Left lung (tissue), 10 donors: ENCODE measurements around the gene CCDC137. TPM values are rescaled to one million over a fixed set of nuclear protein-coding genes. Genes with fewer than 3 reads are reported as not detected.

Experiments used
- ATAC-seq: fragments of 200-7000 bp; cut with Tn5 transposase; one replicate; pipeline ENCODE4 v1.9.1; 2020; ENCODE audit warnings: moderate library complexity
- DNase-seq, 4 donors: peaks; one replicate each; pipeline ENCODE4 v3.0.0-alpha.2; 2013 to 2020
- H3K27ac ChIP-seq, 2 donors: fragments of 200-600 bp; sonication (generic) in 1 of 2; one replicate each; pipeline versions ENCODE4 v1.5.0 to v1.8.0; 2020 to 2021
- H3K27me3 ChIP-seq, 2 donors: fragments of 200-600 bp; sonication (generic) in 1 of 2; one replicate each; pipeline versions ENCODE4 v1.5.0 to v1.8.0; 2020 to 2021
- H3K36me3 ChIP-seq, 2 donors: fragments of 200-600 bp; sonication (generic) in 1 of 2; one replicate each; pipeline versions ENCODE4 v1.5.0 to v1.8.0; 2020 to 2021
- H3K4me1 ChIP-seq, 2 donors: fragments of 200-600 bp; one replicate each; pipeline ENCODE4 v1.8.0; 2021
- H3K4me3 ChIP-seq, 2 donors: fragments of 200-600 bp; sonication (generic) in 1 of 2; one replicate each; pipeline versions ENCODE4 v1.5.0 to v1.8.0; 2020 to 2021; ENCODE audit warnings: mild to moderate bottlenecking in 1 of 2
- H3K9me3 ChIP-seq, 2 donors: fragments of 200-600 bp; sonication (generic) in 1 of 2; one replicate each; pipeline versions ENCODE4 v1.5.0 to v1.8.0; 2020 to 2021
- intact Hi-C, 2 donors: fragments of 100-400 bp; cut with DNase I; formaldehyde crosslinking; loops; one replicate each; pipeline versions ENCODE4 v1.11.2 to v1.14.2; 2022
- polyA plus RNA-seq, 6 donors: library from polyadenylated mRNA; unstranded; fragments of 120-200 nt; gene quantifications; one replicate each; pipeline ENCODE4 v1.2.1, GENCODE V29; 2013; ENCODE audit not compliant: insufficient read length in 6 of 6
- total RNA-seq, 2 donors: library from RNA; stranded (reverse); fragmentation: NEBNext Ultra II Directional; extraction: Animal tissue kit (Norgen Biotek cat#: 25700); gene quantifications; one replicate each; pipeline ENCODE4 v1.2.1, GENCODE V29; 2021
- TF ChIP-seq, protein P1 (sequence below), 2 donors: fragments of 200-600 bp; sonication (generic) in 1 of 2; IDR thresholded peaks; one replicate each; pipeline versions ENCODE4 v1.5.0 to v1.8.0; 2021; ENCODE audit warnings: antibody characterized with exemption in 2 of 2
- donor health status: DM: no; HTN: yes; CAD: no.
- donor health status: DM: no; HTN: no; CAD: no.

CCDC137 gene
- total and polyA plus RNA-seq, 8 donors: 14.6 to 19.9 (median 15.7) TPM

DNA sequence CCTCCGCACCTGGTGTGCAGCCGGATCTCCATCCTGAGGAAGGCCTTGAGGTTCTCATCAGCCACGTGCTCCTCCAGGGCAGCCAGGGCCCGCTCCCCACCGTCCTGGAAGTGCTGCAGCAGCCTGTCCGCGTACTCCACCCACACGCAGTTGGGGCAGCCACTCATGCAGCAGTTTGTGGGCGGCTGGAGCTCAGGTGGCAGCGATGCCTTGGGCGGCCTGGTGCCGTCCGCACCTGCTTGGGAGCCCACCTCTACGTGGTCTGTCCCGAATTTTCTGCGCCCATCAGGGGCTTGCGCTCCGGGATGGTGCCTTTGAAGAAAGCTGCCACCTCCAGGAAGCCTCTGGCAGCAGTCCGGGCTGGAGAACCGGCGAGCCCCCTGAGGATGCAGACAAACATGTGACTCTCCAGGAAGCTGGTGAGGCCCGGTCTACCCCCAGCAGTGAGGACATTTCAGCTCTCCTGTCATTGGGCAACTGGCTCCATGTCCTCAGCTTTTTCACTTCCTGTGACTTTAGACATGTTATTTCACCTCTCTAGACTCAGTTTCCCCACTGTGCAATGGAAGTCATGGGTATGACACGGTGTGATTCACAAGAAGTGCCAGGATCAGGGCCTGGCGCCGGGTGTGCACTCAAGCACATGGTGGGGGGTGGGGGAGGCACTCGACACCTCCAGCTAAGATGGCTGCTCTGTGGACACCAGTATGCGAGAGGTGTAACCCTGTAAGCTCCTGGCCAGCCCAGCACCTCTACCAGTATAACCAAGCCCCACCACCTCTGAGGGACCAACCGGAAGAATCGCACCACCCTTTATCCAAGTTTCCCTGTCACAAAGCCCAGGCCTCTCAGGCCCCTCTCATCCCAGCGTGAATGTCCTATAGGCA, 1.1 kb upstream of the CCDC137 start:
- ATAC-seq (peak; percentile 49), DNase-seq (no peak)
- Histone ChIP-seq H3K36me3 (peaks cover 0 to 28% of the 10 kb centered on the region in 2 donors), H3K9me3 (no peaks in the 10 kb centered on the region), H3K27ac (peak overlapping the region; percentile 78 to 94), H3K27me3 (no peaks in the 10 kb centered on the region), H3K4me3 (peak overlapping the region; percentile 91 to 100), H3K4me1 (peaks cover 18 to 32% of the 10 kb centered on the region in 2 donors)
- TF ChIP-seq, protein P1, sequence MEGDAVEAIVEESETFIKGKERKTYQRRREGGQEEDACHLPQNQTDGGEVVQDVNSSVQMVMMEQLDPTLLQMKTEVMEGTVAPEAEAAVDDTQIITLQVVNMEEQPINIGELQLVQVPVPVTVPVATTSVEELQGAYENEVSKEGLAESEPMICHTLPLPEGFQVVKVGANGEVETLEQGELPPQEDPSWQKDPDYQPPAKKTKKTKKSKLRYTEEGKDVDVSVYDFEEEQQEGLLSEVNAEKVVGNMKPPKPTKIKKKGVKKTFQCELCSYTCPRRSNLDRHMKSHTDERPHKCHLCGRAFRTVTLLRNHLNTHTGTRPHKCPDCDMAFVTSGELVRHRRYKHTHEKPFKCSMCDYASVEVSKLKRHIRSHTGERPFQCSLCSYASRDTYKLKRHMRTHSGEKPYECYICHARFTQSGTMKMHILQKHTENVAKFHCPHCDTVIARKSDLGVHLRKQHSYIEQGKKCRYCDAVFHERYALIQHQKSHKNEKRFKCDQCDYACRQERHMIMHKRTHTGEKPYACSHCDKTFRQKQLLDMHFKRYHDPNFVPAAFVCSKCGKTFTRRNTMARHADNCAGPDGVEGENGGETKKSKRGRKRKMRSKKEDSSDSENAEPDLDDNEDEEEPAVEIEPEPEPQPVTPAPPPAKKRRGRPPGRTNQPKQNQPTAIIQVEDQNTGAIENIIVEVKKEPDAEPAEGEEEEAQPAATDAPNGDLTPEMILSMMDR (IDR thresholded peaks at IDR 0.05): no peak
- intact Hi-C loops: no loop called here

GRCh38 chr17:81666092-81666341, 520 bp upstream of the CCDC137 start:
- Histone ChIP-seq H3K4me1 (peaks cover 18 to 32% of the 10 kb centered on the region in 2 donors), H3K27me3 (no peaks in the 10 kb centered on the region), H3K9me3 (no peaks in the 10 kb centered on the region), H3K36me3 (peaks cover 0 to 34% of the 10 kb centered on the region in 2 donors), H3K27ac (peak overlapping the region; percentile 78 to 94), H3K4me3 (peak overlapping the region; percentile 91 to 100)
- intact Hi-C loops: no loop called here
- DNase-seq (peak in 1 of 4 donors; percentile 26), ATAC-seq (peak; percentile 23)
- TF ChIP-seq, protein P1 (IDR thresholded peaks at IDR 0.05): no peak

- no peak for DNase-seq
- H3K9me3 ChIP-seq: no peaks in the 10 kb centered on the region
- TF ChIP-seq, protein P1 (IDR thresholded peaks at IDR 0.05): no peak
- H3K4me1 ChIP-seq: peaks cover 18 to 32% of the 10 kb centered on the region in 2 donors
- ATAC-seq: no peak
- H3K27ac ChIP-seq: no peak overlapping the region
- intact Hi-C loops: no loop called here
- H3K36me3 ChIP-seq: peaks cover 0 to 51% of the 10 kb centered on the region in 2 donors
- H3K4me3 ChIP-seq: peak overlapping the region in 1 of 2 donors; percentile 91
- H3K27me3 ChIP-seq: no peaks in the 10 kb centered on the region
Observed at GRCh38 chr17:81667754-81668153, 1.2 kb downstream of the CCDC137 start.

DNA sequence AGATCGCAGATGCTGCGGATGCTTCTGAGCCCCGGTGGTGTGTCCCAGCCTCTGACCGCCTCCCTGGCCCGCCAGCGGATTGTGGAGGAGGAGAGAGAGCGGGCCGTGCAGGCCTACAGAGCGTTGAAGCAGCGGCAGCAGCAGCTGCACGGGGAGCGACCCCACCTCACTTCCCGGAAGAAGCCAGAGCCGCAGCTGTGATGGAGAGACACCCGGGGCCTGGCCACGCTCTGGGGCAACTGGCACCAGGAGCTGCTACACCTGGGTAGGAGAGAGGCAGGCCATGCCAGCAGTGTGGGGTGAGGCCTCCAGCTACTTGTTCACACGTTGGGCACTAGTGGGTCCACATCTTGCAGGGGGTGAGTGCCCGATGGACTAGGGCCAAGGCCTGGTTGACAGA, 6.0 kb downstream of the CCDC137 start:
- peaks cover 7 to 23% of the 10 kb centered on the region in 2 donors for H3K4me1 ChIP-seq
- no peak for DNase-seq
- peaks cover 0 to 68% of the 10 kb centered on the region in 2 donors for H3K36me3 ChIP-seq
- ATAC-seq: no peak
- intact Hi-C loops: no loop called here
- no peaks in the 10 kb centered on the region for H3K27me3 ChIP-seq
- TF ChIP-seq, protein P1 (IDR thresholded peaks at IDR 0.05): no peak
- no peak overlapping the region for H3K27ac ChIP-seq
- no peak overlapping the region for H3K4me3 ChIP-seq
- H3K9me3 ChIP-seq: no peaks in the 10 kb centered on the region

DNA sequence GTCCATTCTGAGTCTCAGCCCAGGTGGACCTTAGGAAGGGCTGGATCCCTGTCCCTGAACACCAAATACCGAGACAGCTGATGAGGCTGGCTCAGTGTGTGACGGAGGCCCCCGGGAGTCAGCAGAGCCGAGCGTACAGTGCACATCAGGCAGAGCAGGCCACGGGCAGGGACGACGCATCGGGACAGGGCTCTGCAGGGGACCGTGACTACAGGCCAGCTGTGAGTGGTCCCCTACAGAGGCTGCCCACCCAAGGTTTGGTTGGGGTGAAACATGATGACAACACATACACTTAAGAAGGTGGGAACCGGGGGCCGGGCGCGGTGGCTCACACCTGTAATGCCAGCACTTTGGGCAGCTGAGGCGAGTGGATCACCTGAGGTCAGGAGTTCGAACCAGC, 6.4 kb downstream of the CCDC137 start:
- peaks cover 3 to 18% of the 10 kb centered on the region in 2 donors for H3K4me1 ChIP-seq
- no peak for ATAC-seq
- no peak overlapping the region for H3K4me3 ChIP-seq
- no peak for DNase-seq
- H3K9me3 ChIP-seq: no peaks in the 10 kb centered on the region
- TF ChIP-seq, protein P1 (IDR thresholded peaks at IDR 0.05): no peak
- no peak overlapping the region for H3K27ac ChIP-seq
- peaks cover 0 to 68% of the 10 kb centered on the region in 2 donors for H3K36me3 ChIP-seq
- no peaks in the 10 kb centered on the region for H3K27me3 ChIP-seq
- intact Hi-C loops: no loop called here
